HFFc6 (cell line): ENCODE data around the gene CFAP53. TPM values are rescaled to one million over a fixed set of nuclear protein-coding genes. Genes with fewer than 3 reads are reported as not detected.

Source experiments
- DNase-seq: peaks from one replicate; pipeline ENCODE4 v3.0.0-alpha.2; 2018
- H3K27ac Mint-ChIP-seq: 2 replicates; pipeline ENCODE4 v1.8.0; 2020; ENCODE audit warnings: mild to moderate bottlenecking, mixed read lengths
- H3K27me3 Mint-ChIP-seq: 2 replicates; pipeline ENCODE4 v1.8.0; 2021; ENCODE audit warnings: mild to moderate bottlenecking, moderate library complexity, mixed read lengths; ENCODE audit not compliant: insufficient read depth
- H3K36me3 Mint-ChIP-seq: 2 replicates; pipeline ENCODE4 v1.8.0; 2021; ENCODE audit warnings: low read depth, mixed read lengths
- H3K4me1 Mint-ChIP-seq: 2 replicates; pipeline ENCODE4 v1.8.0; 2020; ENCODE audit warnings: low read depth, mixed read lengths
- H3K4me3 Mint-ChIP-seq: 2 replicates; pipeline ENCODE4 v1.8.0; 2020; ENCODE audit warnings: mild to moderate bottlenecking, moderate library complexity, mixed read lengths
- H3K9me3 Mint-ChIP-seq: 2 replicates; pipeline ENCODE4 v1.8.0; 2020; ENCODE audit warnings: mild to moderate bottlenecking, mixed read lengths
- CTCF ChIP-seq: fragments of 200-600 bp; sonication (generic); IDR thresholded peaks from 2 replicates; pipeline ENCODE4 v1.5.0; 2021; ENCODE audit warnings: antibody characterized with exemption, mild to moderate bottlenecking
- total RNA-seq, 6 experiments: library from RNA; stranded (reverse); fragmentation: NEBNext Ultra II Directional; extraction: Animal tissue kit (Norgen Biotek cat#: 25700); gene quantifications; 2 replicates in 1 of 6; 3 replicates in 5 of 6; pipeline ENCODE4 v1.2.3, GENCODE V29; 2021

Gene CFAP53
- total RNA-seq, 6 experiments from 2014 or later = 0.10 to 0.17 (median 0.14) TPM; not detected in 3

DNA sequence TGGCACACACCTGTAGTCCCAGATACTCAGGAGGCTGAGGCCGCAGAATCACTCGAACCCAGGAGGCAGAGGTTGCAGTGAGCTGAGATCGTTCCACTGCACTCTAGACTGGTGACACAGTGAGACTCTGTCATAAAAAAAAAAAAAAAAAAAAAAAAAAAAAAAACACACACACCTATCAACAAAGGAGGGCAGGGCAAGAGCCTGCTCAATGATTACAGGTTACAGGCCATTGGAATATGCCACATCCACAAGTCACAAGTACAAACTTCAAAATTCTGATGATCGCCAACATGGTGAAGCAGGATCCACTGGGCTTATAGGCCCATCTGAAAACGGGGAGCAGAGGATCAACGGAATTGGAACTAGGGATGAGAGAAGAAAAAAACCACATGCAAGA lies 77.6 kb downstream of the CFAP53 start:
- Mint-ChIP-seq H3K27ac (no peak overlapping the region), H3K4me3 (no peak overlapping the region), H3K27me3 (peaks cover 4% of the 10 kb centered on the region; the same call in 1 of the 2 replicates), H3K4me1 (no peaks in the 10 kb centered on the region), H3K9me3 (no peaks in the 10 kb centered on the region), H3K36me3 (no peaks in the 10 kb centered on the region)
- TF ChIP-seq CTCF = no peak
- DNase-seq = no peak

DNA sequence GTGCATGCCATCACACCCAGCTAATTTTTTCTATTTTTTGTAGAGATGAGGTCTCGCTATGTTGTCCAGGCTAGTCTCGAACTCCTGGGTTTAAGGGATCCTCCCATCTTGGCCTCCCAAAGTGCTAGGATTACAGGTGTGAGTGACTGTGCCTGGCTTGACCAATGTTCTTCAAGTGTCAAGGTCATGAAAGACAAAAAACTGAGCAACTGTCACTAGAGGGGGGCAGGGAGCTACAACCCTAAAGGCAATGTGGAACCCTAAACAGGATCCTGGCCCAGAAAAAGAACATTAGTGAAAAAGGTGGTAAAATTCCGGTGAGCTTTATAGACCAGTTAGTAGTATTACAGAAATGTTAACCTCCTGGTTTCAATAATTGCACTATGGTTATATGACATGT lies 78.6 kb downstream of the CFAP53 start:
- no peaks in the 10 kb centered on the region for H3K4me1 Mint-ChIP-seq
- H3K36me3 Mint-ChIP-seq = no peaks in the 10 kb centered on the region
- no peak for TF ChIP-seq CTCF
- no peak overlapping the region for H3K4me3 Mint-ChIP-seq
- H3K27me3 Mint-ChIP-seq = no peaks in the 10 kb centered on the region; the same call in 1 of the 2 replicates
- no peak overlapping the region for H3K27ac Mint-ChIP-seq
- H3K9me3 Mint-ChIP-seq = no peaks in the 10 kb centered on the region
- DNase-seq = no peak

DNA sequence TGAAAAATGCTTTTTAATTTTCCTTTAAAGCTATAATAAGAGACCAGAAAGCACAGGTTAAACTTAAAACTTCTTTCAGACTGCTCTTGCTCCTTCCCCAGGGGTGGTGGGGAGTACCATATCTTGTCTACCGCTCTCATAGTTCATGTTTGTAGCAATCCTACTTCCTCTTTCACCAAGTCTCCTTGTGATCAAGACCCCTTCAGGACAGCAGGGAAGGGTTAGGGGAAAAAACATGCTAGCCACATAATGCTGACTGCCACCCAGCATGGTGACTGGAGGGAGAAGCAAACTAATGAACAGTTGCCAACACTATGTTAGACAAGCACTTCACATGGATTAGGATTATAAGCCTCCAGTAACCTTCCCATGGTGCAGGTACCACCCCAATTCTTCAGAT lies 79.9 kb downstream of the CFAP53 start:
- no peaks in the 10 kb centered on the region for H3K36me3 Mint-ChIP-seq
- H3K4me1 Mint-ChIP-seq = no peaks in the 10 kb centered on the region
- no peak overlapping the region for H3K4me3 Mint-ChIP-seq
- H3K9me3 Mint-ChIP-seq = no peaks in the 10 kb centered on the region
- no peak for DNase-seq
- no peak overlapping the region for H3K27ac Mint-ChIP-seq
- TF ChIP-seq CTCF = no peak
- H3K27me3 Mint-ChIP-seq = no peaks in the 10 kb centered on the region; the same call in 1 of the 2 replicates

DNA sequence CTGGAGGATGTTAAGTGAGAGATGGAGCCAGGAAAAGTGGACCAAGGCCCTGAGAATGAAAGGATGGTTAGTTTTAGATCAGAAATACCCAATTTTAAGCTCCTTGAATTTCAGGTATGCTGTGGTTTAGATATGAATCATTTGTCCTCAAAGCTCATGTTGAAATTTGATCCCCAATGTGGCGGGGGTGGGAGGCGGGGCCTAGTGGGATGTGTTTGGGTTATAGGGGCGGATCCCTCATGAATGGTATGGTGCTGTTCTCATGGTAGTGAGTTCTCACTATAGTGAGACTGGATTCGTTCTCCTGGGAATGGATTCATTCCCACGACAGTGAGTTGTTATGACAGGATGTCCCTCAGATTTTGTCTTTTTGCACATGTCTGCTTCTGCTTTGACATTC lies 82.7 kb downstream of the CFAP53 start:
- H3K9me3 Mint-ChIP-seq = no peaks in the 10 kb centered on the region
- H3K4me1 Mint-ChIP-seq = no peaks in the 10 kb centered on the region
- H3K27me3 Mint-ChIP-seq = peaks cover 6% of the 10 kb centered on the region
- no peak overlapping the region for H3K27ac Mint-ChIP-seq
- H3K4me3 Mint-ChIP-seq = no peak overlapping the region
- DNase-seq = no peak
- H3K36me3 Mint-ChIP-seq = no peaks in the 10 kb centered on the region
- no peak for TF ChIP-seq CTCF

DNA sequence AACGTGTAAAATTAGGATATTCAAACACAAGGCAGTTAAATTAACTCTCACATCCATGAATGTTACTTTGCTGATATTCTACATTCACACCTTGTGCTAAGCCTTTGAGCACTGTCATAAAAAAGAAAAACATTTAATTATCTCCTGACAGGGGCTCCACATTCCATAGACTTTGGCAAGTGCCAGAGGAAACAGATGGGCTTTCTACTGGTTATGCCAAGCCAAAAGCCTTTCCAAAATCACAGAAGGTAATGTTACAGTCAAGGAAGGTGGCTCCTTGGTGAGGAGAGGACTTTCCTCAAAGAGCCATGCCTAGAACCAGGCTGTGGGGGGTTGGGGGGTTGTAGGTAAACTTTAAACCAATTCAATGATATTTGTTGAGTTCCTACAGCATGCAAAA lies 83.8 kb downstream of the CFAP53 start:
- DNase-seq = no peak
- H3K27me3 Mint-ChIP-seq = peaks cover 6% of the 10 kb centered on the region
- no peaks in the 10 kb centered on the region for H3K9me3 Mint-ChIP-seq
- TF ChIP-seq CTCF = no peak
- H3K27ac Mint-ChIP-seq = no peak overlapping the region
- H3K4me3 Mint-ChIP-seq = no peak overlapping the region
- H3K36me3 Mint-ChIP-seq = no peaks in the 10 kb centered on the region
- no peaks in the 10 kb centered on the region for H3K4me1 Mint-ChIP-seq

DNA sequence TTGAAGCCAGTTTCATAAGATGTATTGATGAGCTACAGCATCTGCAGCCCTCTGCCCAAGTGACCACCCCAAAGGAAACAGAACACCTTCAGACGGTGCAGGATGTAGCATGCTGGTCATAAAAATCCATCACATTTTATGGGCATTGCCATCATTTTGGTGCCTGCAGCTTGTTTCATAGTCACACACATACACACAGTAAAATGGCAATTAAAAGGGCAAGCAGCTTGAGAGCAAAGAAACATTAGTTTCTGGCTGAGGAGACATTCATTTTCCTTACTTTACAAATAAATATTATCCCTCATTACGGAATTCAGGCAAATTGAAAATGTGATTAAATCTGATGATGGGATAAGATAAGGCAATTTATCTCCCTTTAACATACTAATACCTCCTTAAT lies 84.7 kb downstream of the CFAP53 start:
- Mint-ChIP-seq H3K27ac (no peak overlapping the region), H3K9me3 (no peaks in the 10 kb centered on the region), H3K27me3 (peaks cover 6% of the 10 kb centered on the region), H3K4me1 (no peaks in the 10 kb centered on the region), H3K36me3 (no peaks in the 10 kb centered on the region), H3K4me3 (no peak overlapping the region)
- TF ChIP-seq CTCF = no peak
- DNase-seq = no peak
